Measurements from ENCODE around the gene FRYL. TPM values are rescaled to one million over a fixed set of nuclear protein-coding genes. Genes with fewer than 3 reads are reported as not detected.

Gene FRYL
- total RNA-seq, result 19.1 and 28.4 TPM in 2 replicates

GRCh38 chr4:48779998-48780864 is at the start of gene FRYL:
TSS of gene FRYL (minus strand) at chr4:48780279. CDS start at chr4:48634410, 145,869 bp downstream.

GRCh38 chr4:48490012-48490679 is 289.9 kb downstream of the FRYL start, which contains the start of gene ZAR1:
TSS of gene ZAR1 (plus strand) at chr4:48490252. CDS start at chr4:48490292, 40 bp downstream.

GRCh38 chr4:48483006-48483776 is 296.9 kb downstream of the FRYL start, which contains the start of gene SLC10A4:
TSS of gene SLC10A4 (plus strand) at chr4:48483343. CDS start at chr4:48483562, 219 bp downstream.

Other genes starting within 250 kb of the FRYL start
- 84.0 and 85.6 TPM in 2 replicates for gene OCIAD1, start 50.8 kb upstream of the FRYL start, total RNA-seq
- gene OCIAD2, start 126.5 kb upstream of the FRYL start, total RNA-seq, result 88.6 and 113 TPM in 2 replicates
- gene CWH43, start 206.0 kb upstream of the FRYL start, total RNA-seq, result not detected in 2 replicates